SK-N-SH treated with all-trans-retinoic acid at 6 μM for 48 hours (cell line): ENCODE results near the gene CCDC170.

ENCODE experiments used
- ATAC-seq: fragments of 200-7000 bp; cut with Tn5 transposase; 3 replicates; pipeline ENCODE4 v1.9.1; 2020; ENCODE audit warnings: mild to moderate bottlenecking, moderate library complexity
- CREB5 ChIP-seq: fragments of 250-450 bp; sonication (Bioruptor Pico); IDR thresholded peaks from 2 replicates; pipeline ENCODE4 v1.5.1; 2020; ENCODE audit warnings: low read depth, mild to moderate bottlenecking, moderate library complexity
- RARB ChIP-seq: fragments of 250-450 bp; sonication (Bioruptor Pico); IDR thresholded peaks from 2 replicates; pipeline ENCODE4 v1.8.0; 2021; ENCODE audit warnings: mild to moderate bottlenecking, moderate library complexity
- ZFP3 ChIP-seq: fragments of 250-450 bp; sonication (Bioruptor Pico); IDR thresholded peaks from 2 replicates; pipeline ENCODE4 v1.5.0; 2020; ENCODE audit warnings: mild to moderate bottlenecking, moderate library complexity

Gene CCDC170

GRCh38 chr6:151669208-151669560, 175.4 kb downstream of the CCDC170 start (continued):
- no peak for TF ChIP-seq CREB5

- no peak for ATAC-seq
These were observed 176.3 kb downstream of the CCDC170 start for GRCh38 chr6:151670116-151670515.

More at GRCh38 chr6:151670116-151670515, 176.3 kb downstream of the CCDC170 start:
- TF ChIP-seq CREB5 (no peak), ZFP3 (CRISPR knock-in tag) (no peak), RARB (CRISPR knock-in tag) (no peak)
